HG03432 (cell line): Measurements from ENCODE around the gene MYOZ2.

Experiments used
- ATAC-seq: cut with Tn5 transposase; IDR thresholded peaks from one replicate; pipeline ENCODE4 v1.9.1; 2021; ENCODE audit warnings: mild to moderate bottlenecking, moderate library complexity; ENCODE audit not compliant: unreplicated experiment

Gene MYOZ2

GRCh38 chr4:119135721-119136121 lies at the start of gene MYOZ2:
MYOZ2 (plus strand) TSS chr4:119135832; CDS start chr4:119136526, 694 bp downstream.
- no peak for ATAC-seq

GRCh38 chr4:119087121-119087520 lies 48.5 kb upstream of the MYOZ2 start:
- no peak for ATAC-seq

GRCh38 chr4:119087656-119088055 lies 48.0 kb upstream of the MYOZ2 start:
- no peak for ATAC-seq

- ATAC-seq, result no peak
Observed at GRCh38 chr4:119093042-119093827, 42.4 kb upstream of the MYOZ2 start.

- ATAC-seq, result peak; percentile 52
Observed at GRCh38 chr4:119097282-119097900, 38.2 kb upstream of the MYOZ2 start.

- ATAC-seq, result no peak
Observed at GRCh38 chr4:119098306-119098705, 37.3 kb upstream of the MYOZ2 start.

- ATAC-seq, result no peak
Observed at GRCh38 chr4:119099227-119099810, 36.3 kb upstream of the MYOZ2 start.

GRCh38 chr4:119100655-119101054 lies 35.0 kb upstream of the MYOZ2 start:
- ATAC-seq, result no peak

- ATAC-seq, result no peak
Observed at GRCh38 chr4:119103263-119103662, 32.4 kb upstream of the MYOZ2 start.

GRCh38 chr4:119104644-119105273 lies 30.9 kb upstream of the MYOZ2 start:
- no peak for ATAC-seq

- ATAC-seq, result no peak
Observed at GRCh38 chr4:119105605-119106004, 30.0 kb upstream of the MYOZ2 start.

- no peak for ATAC-seq
Observed at GRCh38 chr4:119106036-119107000, 29.3 kb upstream of the MYOZ2 start.

GRCh38 chr4:119110121-119110520 lies 25.5 kb upstream of the MYOZ2 start:
- ATAC-seq, result no peak

- no peak for ATAC-seq
Observed at GRCh38 chr4:119111296-119111695, 24.3 kb upstream of the MYOZ2 start.

GRCh38 chr4:119113033-119113655 lies 22.5 kb upstream of the MYOZ2 start:
- no peak for ATAC-seq

GRCh38 chr4:119116021-119116420 lies 19.6 kb upstream of the MYOZ2 start:
- ATAC-seq, result no peak

GRCh38 chr4:119116925-119117900 lies 18.4 kb upstream of the MYOZ2 start:
- no peak for ATAC-seq

- ATAC-seq, result no peak
Observed at GRCh38 chr4:119118397-119118796, 17.2 kb upstream of the MYOZ2 start.

- no peak for ATAC-seq
Observed at GRCh38 chr4:119124352-119124751, 11.3 kb upstream of the MYOZ2 start.
